Measurements from ENCODE around the gene TREML2.

The TREML2 gene

DNA sequence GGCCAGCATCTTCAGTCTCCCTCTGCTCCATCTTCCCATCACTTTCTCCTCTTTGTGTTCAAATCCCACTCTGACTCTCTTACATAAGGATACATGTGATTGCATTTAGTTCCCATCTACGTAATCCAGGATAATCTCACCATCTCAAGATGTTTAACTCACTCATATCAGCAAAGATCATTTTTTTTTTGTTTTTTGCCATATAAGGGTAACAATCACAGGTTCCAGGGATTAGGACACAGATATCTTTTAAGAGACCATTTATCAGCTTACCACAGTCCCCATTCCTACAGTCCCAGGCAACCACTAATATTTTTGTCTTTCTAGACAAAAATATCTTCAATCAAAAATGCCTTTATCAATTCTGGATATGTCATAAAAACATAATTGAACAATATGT lies 3.2 kb upstream of the TREML2 start:
- no peak for DNase-seq

DNA sequence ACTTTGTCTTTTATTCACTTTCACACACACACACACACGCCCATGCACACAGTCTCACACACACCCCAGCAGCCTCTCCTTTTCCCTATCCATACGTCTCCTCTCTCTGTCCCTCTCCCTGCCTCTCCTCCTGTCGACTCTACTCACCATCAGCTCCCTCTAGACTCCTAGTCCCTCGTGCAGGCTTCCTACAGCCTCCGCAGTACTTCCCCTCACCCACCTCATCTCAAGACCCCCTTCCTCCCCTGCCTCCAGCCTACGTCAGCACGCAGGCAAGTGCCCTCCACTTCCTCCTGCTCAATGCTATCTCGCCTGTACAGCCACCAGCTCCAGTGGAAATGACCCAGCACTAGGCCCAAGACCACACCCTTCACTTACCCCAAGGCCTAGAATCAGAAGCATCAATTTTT lies 820 bp upstream of the TREML2 start:
- DNase-seq = peak; percentile 48

DNA sequence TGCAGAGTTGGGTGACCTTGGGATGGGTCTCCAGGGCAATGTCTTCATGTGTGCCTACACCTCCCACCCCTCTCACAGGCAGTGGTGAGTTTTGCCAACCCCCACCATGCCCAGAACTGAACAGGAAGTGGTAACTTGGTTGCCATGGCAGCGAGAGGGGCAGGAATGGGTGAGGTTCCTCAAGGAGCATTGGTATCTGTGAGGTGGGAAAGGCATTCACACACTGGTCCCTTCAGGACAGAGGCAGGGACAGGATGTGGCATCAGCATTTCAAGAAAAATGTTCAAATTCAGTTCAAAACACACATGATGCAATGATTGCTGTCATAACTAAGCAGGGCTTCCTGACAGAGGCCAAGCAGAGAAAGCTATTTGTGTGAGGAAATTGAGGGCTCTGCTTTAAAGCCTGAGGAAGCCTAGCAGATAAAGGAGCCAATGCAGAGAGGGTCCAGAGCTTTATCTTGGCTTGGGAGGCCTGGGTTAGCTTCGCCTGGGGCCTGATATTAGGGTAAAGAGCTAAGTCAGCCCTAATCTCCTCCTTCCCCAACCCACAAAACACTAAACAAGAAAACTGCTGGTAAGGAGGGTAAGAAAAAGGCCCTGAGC lies 551 bp downstream of the TREML2 start:
- peak; percentile 79 for DNase-seq

DNA sequence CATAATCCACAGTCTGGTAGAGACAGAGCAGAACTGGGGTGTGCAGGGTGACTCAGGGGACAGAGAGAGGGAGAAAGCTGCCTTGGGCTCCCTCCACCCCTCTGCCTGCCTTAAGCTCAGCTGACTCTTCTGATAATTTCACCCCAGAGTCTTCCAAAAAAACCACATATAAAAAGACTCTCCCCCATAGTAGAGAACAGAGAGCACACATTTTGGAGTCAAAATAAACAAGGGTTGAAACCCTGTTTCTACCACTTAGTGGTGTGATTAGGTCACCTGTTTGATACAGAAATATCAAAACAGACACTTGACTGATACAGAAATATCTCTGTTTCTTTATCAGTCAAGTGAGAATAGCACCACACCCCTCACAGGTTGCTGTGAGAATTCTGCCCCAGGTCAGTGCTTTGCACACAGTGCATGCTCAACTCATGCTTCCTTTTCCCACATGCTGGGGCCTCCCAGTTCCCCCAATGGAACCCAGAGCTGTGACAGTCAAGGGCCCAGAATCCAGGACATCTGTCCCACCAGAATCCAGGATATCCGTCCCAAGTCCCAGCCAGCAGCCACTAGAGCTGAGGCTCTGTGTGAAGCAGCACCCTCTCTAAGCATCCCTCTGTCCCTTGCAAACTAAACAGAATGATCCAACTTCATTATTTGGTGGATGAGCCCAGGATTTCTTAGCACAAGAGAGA lies 1.2 kb downstream of the TREML2 start:
- no peak for DNase-seq

DNA sequence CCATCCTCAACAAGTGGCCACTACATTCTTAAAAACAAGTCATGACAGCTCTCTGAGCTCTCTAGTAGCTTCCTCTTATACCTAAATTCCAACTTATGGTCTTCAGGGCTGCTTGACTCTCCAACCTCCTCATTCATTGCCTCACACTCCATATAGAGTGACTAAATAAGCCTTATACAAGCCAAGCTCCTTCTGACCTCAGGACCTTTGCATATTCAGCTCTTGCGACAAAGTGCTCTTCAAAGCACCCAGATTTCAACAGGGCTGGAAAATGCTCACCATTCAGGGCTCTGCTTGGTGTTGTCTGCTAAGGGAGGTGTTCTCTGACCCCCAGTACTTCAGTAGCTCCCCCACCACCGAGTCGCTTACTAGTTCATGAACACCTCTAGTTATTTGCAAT lies 3.7 kb downstream of the TREML2 start:
- DNase-seq = no peak

DNA sequence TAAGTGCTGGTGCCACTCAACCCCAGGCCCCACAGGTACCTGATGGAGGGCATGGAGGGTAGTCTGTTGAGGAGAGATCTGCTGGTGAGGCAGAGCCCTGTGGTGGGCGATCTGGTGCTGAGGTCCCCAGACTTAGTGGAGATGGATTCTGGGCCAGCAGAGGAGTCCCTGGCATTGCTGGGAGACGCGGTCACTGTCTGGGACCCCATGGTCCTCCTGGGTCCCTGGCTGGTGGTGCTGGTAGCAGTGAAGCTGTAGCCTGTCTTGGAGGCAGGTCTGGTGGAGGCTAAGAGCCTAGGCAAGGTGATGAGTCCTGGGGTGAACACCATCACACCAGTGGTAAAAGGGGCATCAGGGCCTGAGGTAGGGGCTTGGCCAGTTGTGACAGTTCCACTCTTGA lies 6.6 kb downstream of the TREML2 start:
- DNase-seq = no peak

DNA sequence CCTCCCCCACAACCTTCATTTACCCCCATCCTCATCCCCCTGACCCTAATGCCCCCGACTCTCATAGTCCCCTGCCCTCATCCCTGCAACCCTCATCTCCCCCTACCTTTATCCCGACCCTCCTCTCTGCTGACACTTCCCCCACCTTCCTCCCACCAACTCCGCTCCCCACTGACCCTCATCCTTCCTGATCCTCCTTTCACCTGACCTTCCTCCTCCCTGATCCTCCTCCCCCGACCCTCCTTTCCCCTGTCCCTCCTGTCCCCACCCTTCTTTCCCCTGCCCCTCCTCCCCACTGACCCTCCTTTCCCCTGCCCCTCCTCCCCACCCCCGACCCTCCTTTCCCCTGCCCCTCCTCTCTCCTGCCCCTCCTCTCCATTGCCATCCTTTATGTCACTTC lies 7.1 kb downstream of the TREML2 start:
- no peak for DNase-seq

DNA sequence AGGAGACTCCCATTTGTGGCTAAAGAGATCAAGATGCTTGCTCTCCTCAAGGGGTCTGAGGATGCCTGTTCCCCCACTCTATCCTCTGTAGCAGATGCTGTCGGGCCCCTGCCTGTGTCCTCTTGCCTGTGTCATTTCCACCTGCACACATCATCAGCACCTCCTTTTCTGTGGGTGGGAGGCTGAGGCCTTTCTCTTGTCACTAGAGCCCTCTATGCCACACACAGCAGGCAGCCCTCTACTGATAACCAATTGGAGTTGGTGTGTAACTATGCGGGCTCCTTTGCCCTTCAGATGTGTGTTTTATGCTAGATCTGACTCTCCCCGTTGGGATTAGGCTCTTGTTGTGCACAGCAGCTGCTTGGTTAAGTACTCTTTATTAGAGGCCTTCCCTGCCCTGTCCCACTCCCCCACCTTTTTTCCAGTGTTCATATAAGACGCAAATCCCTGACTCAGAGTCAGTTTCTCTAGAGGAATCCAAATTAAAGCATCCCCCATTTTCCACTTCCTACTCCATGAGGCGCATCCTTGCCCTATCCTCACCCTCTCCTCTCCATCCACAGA lies 7.7 kb downstream of the TREML2 start:
- no peak for DNase-seq

DNA sequence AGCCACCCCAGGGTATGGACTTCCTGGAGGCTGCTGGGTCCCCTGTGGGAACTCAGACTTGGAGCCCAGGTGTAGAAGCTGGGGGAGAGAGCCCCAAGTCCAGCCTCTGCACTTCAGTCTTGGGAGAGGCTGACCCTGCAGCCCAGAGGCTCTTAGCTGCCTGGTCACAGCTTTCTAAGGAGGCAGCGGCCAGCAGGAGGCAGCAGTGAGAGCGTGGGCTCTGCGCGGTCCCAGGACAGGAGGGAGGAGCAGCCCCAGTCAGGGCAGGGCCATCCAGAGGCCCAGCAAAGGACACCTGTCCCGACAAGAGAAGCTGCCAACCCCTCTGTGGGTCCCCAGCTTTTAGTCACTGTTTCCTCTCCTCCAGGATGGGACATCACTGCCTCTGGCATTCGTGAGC lies 9.4 kb downstream of the TREML2 start:
- DNase-seq = peak; percentile 39

DNA sequence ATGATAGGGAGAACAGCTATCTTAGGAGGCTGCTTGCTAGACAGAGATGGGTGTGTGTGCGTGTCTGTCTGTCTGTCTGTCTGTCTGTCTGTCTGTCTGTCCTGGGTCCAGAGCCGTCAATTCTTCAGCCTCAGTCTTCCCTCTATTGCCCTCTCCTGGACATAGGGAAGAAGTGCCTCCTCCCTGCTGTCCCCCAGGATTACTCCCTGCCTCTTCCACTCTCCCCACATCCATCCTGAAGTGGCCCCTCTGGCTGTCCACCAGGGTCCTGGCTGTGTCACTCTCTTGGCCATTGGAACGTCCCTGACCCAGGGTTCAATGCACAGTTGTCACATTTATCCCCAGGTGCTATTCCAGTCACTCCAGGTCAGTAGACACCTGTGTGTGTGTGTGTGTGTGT lies 10.2 kb downstream of the TREML2 start:
- DNase-seq = no peak

DNA sequence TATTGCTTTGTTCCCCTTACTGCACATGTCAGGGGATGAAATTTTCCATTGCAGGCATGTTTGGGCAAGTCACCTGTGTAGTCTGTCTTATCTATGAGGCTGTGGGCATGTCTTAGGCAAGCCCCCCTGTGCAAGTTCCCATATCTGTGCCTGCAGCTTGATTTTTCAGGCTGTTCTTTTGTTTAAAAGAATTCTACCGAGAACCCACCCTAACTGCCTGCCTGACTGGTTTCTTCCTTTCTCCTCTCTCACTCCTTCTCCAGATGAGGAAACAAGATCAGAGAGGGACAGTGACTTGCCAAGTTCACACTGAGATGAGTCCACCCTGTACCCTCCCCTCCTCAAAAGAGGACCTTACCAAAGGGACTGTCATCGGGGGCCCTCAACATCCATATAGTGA lies 11.0 kb downstream of the TREML2 start:
- no peak for DNase-seq

DNA sequence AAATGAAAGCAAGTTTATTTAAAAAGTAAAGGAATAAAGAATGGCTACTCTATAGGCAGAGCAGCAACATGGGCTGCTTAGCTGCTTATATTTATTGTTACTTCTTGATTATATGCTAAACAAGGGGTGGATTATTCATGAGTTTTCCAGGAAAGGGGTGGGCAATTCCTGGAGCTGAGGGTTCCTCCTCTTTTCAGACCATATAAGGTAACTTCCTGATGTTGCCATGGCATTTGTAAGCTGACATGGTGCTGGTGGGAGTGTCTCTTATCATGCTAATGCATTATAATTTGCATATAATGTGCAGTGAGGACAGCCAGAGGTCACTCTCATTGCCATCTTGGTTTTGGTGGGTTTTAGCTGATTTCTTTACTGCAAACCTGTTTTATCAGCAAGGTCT lies 11.9 kb downstream of the TREML2 start:
- DNase-seq = peak; percentile 21

DNA sequence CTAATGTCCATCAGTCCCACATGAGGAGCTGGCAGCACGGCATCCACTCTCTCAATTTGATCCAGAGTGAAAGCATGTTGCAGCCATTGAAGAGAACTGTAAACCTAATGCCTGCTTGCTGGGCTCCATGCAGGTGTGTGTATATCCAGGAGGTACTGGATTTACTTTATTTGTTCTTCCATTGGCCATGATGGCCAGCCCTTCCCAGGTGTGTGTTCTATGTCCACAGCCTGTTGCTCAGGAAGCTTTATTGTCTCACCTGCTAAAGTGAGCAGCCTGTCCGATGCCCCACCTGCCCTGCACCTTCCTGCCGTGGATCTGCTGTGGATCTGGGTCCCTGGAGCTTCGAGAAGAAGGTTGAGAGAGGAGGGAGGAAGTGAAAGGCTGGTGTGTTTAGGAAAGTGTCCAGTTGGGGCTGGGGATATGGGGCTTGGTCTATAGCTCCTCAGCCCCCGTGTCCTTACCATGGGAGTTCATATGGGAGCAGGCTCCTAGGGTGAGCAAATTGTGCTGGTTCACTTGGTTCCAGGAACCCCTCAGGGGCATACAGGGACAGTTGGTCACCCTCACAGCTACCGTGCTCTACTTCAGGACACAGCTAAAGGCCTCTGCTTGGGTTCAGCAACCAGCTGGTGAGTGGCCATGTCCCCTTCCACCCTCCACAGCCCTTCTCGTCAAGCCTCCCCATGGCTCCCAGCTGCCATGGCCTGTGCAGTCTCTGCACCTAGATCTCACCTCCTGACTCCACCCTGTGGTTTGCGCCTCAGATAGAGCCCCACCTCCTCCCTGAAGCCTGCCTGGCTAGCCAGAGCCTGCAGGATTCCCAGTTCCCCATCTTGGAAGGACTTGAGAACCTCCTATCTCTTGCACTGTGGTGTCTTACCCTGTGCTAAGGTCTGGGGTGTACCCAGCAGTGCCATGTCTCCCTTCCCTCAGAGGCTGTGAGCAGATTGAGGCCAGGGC lies 12.7 kb downstream of the TREML2 start:
- no peak for DNase-seq

DNA sequence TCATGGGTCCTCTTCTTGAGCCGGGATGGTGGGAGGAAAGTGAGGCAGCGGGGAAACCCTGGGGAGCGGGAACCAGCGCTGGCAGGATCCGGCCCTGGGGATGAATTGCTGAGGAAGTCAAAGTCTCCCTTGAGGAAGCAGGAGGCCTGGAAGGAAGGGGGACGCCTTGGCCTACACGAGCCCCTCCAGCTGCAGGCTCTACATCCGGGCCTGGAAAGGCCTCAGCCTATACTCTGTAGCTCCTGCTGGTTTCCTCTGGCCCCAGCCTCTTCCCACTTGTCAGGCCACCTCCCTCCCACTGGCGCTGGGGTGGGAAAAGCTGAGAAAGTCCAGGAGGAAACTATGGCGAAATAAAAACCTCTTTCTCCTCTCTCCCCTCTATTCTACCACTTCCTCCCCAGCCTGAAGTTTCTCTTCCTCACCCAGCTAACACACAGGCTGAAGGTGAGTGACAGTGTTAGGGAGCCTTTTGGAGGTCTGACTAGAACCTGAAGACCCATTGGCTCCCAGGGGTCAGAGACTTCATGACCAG lies 14.9 kb downstream of the TREML2 start:
- DNase-seq = no peak

DNA sequence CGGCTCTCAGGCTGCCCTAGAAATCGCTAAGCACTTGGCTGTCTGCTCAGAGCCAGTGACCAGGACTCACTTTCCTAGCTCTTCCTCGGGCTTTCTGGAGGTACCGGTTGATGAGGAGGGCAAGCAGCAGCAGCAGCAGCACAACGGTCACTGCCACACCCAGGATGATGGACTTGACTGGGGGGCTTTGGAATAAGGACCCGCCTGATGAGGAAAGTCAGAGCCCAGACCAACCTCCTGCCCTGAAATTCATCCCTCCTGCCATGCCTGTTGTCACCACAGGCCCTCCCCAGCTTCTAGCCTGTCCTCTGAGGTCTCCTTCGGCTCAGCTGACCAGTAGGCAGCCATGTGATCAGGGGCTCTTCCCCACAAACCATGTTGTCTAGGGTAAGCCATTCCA lies 16.2 kb downstream of the TREML2 start:
- no peak for DNase-seq

DNA sequence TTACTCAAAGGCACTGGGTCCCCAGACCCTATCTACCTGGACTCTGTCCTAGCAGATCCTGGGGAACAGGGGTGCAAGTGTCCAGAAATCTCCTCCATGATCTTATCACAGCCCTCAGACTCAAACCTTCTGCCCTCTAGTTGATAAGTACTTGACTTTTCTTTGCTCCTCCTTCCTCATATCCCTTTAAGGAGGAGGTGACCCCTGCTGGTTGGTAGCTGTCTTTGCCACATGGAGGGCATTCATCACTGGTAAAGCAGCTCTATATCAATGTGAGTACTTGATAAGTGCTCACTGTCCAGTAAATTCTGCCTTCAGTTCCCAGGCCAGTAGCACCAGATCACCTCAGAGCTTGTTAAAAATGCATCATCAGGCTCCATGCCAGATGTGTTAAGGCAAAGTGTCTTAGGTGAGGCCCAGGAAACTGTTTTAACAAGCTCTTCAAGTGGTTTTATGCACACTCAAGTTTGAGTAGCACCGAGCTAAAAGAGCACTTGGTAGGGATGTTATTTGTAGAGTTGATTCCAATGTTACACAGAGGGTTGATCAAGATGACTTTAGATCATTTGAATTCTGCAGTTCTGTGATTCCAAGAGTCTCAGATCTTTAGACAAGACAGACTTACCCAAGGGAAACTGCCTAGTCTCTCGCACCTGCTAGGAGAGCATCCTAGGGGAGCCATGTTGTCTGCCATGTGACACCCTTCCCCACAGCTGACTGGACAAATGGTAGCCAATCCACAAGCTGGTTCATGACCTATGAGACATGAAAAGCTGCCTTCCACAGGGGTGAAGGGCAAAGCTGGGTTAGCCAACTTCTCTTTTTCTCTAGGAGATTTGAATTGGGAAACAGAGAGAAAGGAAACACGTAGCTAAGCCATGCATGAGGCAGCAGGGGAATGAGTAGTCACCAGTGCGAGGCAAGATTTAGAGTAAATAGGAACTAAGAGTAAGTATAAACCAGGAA lies 18.6 kb downstream of the TREML2 start:
- DNase-seq = peak; percentile 72

DNA sequence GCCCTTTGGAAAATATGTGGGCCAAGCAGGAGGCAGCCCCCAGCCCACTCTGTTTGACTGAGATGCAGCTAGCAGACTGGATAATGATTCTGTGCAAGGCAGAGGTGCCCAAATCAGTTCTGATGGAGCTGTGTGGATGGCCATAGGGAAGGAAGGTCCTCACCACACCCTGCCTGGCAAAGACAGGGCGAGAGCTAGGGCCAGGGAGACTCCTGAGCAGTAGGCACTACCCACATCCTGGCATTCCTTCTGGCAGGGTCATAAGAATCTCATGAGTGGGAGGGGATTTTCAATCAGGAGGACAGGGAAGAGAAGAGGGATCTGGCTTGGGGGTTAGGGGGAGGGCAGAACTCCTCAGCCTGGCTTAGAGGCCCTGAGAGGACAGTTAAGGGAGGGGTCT lies 19.4 kb downstream of the TREML2 start:
- no peak for DNase-seq

DNA sequence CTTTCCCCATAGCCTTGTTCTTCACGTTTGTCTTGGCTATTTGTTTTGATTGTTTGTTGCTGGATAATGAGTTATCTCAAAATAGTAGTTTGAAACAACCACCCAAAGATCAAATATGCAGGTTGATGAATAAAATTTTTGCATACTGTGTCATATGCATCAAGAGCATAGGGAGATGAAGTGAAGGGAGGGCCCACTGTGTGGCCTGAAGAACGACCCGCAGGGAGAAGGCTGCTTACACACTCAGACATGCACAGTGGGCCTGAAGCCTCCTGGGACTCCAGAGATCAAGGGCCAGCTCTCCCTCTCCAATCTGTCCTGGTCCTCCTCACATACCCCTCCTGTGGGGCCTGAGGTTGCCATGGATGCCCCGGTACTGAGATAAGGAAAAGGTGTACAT lies 21.8 kb downstream of the TREML2 start:
- no peak for DNase-seq

DNA sequence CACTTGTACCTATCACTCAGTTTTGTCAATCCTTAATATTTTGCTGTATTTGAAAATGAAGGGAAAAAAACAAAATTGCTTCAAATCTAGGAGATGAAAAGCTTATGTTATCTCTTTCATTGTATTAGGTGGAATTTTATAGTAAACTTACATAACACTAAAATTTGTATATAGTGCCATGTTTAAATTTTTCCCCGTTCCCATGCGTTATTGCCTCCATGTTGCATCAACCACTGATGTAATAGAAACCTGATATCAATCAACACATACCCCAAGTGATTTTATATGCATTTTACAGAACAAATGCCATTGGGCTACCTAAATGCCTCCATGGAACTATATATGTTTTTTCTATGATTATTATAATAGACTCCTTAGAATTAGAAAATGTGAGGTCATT lies 23.3 kb downstream of the TREML2 start:
- DNase-seq = no peak

DNA sequence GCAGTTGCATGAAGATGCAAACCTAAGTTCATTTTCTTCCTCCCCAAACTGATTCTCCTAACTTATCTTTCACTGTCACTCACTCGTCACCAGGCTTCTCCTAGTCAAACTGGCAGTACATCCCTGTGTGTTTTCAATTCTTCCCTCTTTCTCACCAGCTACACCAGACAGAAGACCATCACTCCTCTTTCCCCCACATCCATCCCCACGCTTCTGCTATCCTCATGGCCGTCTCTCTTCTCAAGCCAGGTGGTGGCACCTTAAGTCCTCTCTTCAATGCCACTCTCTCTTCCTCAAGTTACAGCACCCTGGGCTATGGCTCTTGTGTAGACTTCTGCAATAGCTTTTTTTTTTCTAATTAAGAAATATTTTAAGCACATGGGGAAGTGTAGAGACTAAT lies 23.7 kb downstream of the TREML2 start:
- no peak for DNase-seq

DNA sequence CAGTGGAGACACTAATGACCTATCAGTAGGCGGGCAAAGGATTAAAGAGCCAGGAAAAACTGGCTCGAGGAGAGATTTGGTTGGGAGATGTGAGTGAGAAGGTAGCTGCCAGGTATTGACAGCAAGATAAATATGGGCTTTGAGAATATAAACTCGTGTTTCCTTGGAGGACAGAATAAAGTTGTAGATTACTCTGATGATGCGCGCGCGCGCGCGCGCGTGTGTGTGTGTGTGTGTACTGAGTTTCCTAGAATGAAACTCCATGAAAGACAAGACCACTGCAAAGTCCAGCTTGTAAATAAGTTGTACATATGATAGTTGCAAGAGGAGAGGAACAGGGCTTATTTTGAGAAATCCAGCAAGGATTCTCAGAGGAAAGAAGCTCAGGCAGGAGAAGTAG lies 24.8 kb downstream of the TREML2 start:
- no peak for DNase-seq

DNA sequence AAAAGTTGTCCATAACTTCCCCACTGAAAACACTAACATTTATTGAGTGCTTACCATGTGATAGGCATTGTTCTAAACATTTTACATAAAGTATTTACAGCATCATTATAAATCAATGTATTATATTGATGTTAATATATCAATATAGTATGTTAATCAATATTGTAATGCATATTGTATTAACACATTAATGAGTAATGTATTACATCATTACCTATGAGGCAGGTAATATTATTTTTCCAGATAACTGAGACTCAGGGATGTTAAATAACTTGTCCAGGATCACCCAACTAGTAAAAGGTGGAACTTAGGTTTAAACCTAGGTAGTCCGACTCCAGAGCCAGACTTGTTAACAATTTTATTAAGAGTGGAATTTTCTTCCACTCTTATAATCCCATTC lies 25.9 kb downstream of the TREML2 start:
- DNase-seq = no peak
